ENCODE results near the gene DUSP1.

Gene DUSP1

GRCh38 chr5:172770374-172770674 is 671 bp downstream of the DUSP1 start:
- no peak for TF ChIP-seq REST (IDR thresholded peaks at IDR 0.05; ENCODE audit: insufficient read depth in 1 of 2, low read depth in 2 of 2, low read length in 2 of 2)
- no peak for TF ChIP-seq FOXP2 (optimal IDR thresholded peaks at IDR 0.05; ENCODE audit: borderline replicate concordance, extremely low read depth, extremely low read length, insufficient read depth)
- no peak for TF ChIP-seq SIN3A (IDR thresholded peaks at IDR 0.05; ENCODE audit: borderline replicate concordance, insufficient read depth, low read length)
- TF ChIP-seq TAF1 (IDR thresholded peaks at IDR 0.05; ENCODE audit: borderline replicate concordance, insufficient read depth, low read length) = no peak
- TF ChIP-seq POLR2AphosphoS5 (IDR thresholded peaks at IDR 0.05; ENCODE audit: low read depth, low read length) = no peak

GRCh38 chr5:172769616-172770373 is 1.2 kb downstream of the DUSP1 start:
- TF ChIP-seq FOXP2 (optimal IDR thresholded peaks at IDR 0.05; ENCODE audit: borderline replicate concordance, extremely low read depth, extremely low read length, insufficient read depth) = no peak
- no peak; the same call in 1 of the 2 replicates for TF ChIP-seq SIN3A (IDR thresholded peaks at IDR 0.05; ENCODE audit: borderline replicate concordance, insufficient read depth, low read length)
- peak in 1 of 2 experiments; percentile 31; a peak in 1 of 4 replicates for TF ChIP-seq REST (IDR thresholded peaks at IDR 0.05; ENCODE audit: insufficient read depth in 1 of 2, low read depth in 2 of 2, low read length in 2 of 2)
- peak; percentile 69 for TF ChIP-seq POLR2AphosphoS5 (IDR thresholded peaks at IDR 0.05; ENCODE audit: low read depth, low read length)
- 0 out of 2 replicates have a peak, but pooled peaks have one; percentile 30 for TF ChIP-seq TAF1 (IDR thresholded peaks at IDR 0.05; ENCODE audit: borderline replicate concordance, insufficient read depth, low read length)

GRCh38 chr5:172769342-172769615 is 1.7 kb downstream of the DUSP1 start:
- TF ChIP-seq REST (IDR thresholded peaks at IDR 0.05; ENCODE audit: insufficient read depth in 1 of 2, low read depth in 2 of 2, low read length in 2 of 2) (no peak), POLR2AphosphoS5 (IDR thresholded peaks at IDR 0.05; ENCODE audit: low read depth, low read length) (peak; percentile 44)

GRCh38 chr5:172768573-172769341 is 2.2 kb downstream of the DUSP1 start:
- TF ChIP-seq SIN3A (IDR thresholded peaks at IDR 0.05; ENCODE audit: borderline replicate concordance, insufficient read depth, low read length) = peak; percentile 72; the same call in 1 of the 2 replicates
- TF ChIP-seq POLR2AphosphoS5 (IDR thresholded peaks at IDR 0.05; ENCODE audit: low read depth, low read length) = peak; percentile 34
- no peak for TF ChIP-seq FOXP2 (optimal IDR thresholded peaks at IDR 0.05; ENCODE audit: borderline replicate concordance, extremely low read depth, extremely low read length, insufficient read depth)
- TF ChIP-seq TAF1 (IDR thresholded peaks at IDR 0.05; ENCODE audit: borderline replicate concordance, insufficient read depth, low read length) = peak; percentile 29; the same call in 1 of the 2 replicates

- no peak for TF ChIP-seq REST (IDR thresholded peaks at IDR 0.05; ENCODE audit: insufficient read depth in 1 of 2, low read depth in 2 of 2, low read length in 2 of 2)
- no peak for TF ChIP-seq FOXP2 (optimal IDR thresholded peaks at IDR 0.05; ENCODE audit: borderline replicate concordance, extremely low read depth, extremely low read length, insufficient read depth)
- no peak for TF ChIP-seq POLR2AphosphoS5 (IDR thresholded peaks at IDR 0.05; ENCODE audit: low read depth, low read length)
- no peak for TF ChIP-seq TAF1 (IDR thresholded peaks at IDR 0.05; ENCODE audit: borderline replicate concordance, insufficient read depth, low read length)
- TF ChIP-seq SIN3A (IDR thresholded peaks at IDR 0.05; ENCODE audit: borderline replicate concordance, insufficient read depth, low read length) = no peak
These were observed 2.9 kb downstream of the DUSP1 start for GRCh38 chr5:172768098-172768572.

Measured in PFSK-1 (cell line).